Measurements from ENCODE around the gene L3MBTL4. TPM values are rescaled to one million over a fixed set of nuclear protein-coding genes. Genes with fewer than 3 reads are reported as not detected.

L3MBTL4 gene
- total and polyA plus RNA-seq, 2 experiments from 2014 or later: 4.1 to 14.1 TPM

- H3K4me2 ChIP-seq: no peak overlapping the region
- no peaks in the 10 kb centered on the region for H3K9me2 ChIP-seq (replicated peaks; ENCODE audit: insufficient read depth)
- TF ChIP-seq, protein P1, sequence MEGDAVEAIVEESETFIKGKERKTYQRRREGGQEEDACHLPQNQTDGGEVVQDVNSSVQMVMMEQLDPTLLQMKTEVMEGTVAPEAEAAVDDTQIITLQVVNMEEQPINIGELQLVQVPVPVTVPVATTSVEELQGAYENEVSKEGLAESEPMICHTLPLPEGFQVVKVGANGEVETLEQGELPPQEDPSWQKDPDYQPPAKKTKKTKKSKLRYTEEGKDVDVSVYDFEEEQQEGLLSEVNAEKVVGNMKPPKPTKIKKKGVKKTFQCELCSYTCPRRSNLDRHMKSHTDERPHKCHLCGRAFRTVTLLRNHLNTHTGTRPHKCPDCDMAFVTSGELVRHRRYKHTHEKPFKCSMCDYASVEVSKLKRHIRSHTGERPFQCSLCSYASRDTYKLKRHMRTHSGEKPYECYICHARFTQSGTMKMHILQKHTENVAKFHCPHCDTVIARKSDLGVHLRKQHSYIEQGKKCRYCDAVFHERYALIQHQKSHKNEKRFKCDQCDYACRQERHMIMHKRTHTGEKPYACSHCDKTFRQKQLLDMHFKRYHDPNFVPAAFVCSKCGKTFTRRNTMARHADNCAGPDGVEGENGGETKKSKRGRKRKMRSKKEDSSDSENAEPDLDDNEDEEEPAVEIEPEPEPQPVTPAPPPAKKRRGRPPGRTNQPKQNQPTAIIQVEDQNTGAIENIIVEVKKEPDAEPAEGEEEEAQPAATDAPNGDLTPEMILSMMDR (IDR thresholded peaks at IDR 0.05; ENCODE audit: poor library complexity): no peak
- TF ChIP-seq EZH2phosphoT487 (IDR thresholded peaks at IDR 0.05; ENCODE audit: low read depth, severe bottlenecking, unreplicated experiment) (no peak), EZH2 (IDR thresholded peaks at IDR 0.05; ENCODE audit: borderline replicate concordance) (no peak)
- no peaks in the 10 kb centered on the region for H3K36me3 ChIP-seq (replicated peaks; ENCODE audit: insufficient read depth, low read depth)
- no peak for DNase-seq (ENCODE audit: low spot score)
- 88% methylated on average over 7 of the region's 7 CpGs for WGBS (ENCODE audit: low lambda C conversion rate, missing lambda C conversion rate)
- no peaks in the 10 kb centered on the region for H3K4me1 ChIP-seq (ENCODE audit: insufficient read depth)
- no peak overlapping the region for H2AFZ ChIP-seq
- H4K20me1 ChIP-seq (ENCODE audit: insufficient read depth, poor library complexity, severe bottlenecking): no peaks in the 10 kb centered on the region
- H3K9me3 ChIP-seq (ENCODE audit: low read depth): no peaks in the 10 kb centered on the region
- H3K27ac ChIP-seq: no peak overlapping the region
- H3K27me3 ChIP-seq: no peaks in the 10 kb centered on the region
- H3K4me3 ChIP-seq: no peak overlapping the region
- no peaks in the 10 kb centered on the region for H3K79me2 ChIP-seq
These were observed 391.2 kb downstream of the L3MBTL4 start for GRCh38 chr18:6023551-6023950.

- no peak overlapping the region for H2AFZ ChIP-seq
- H3K79me2 ChIP-seq: no peaks in the 10 kb centered on the region
- no peak for TF ChIP-seq EZH2phosphoT487 (IDR thresholded peaks at IDR 0.05; ENCODE audit: low read depth, severe bottlenecking, unreplicated experiment)
- TF ChIP-seq, protein P1 (IDR thresholded peaks at IDR 0.05; ENCODE audit: poor library complexity): no peak
- no peak for TF ChIP-seq EZH2 (IDR thresholded peaks at IDR 0.05; ENCODE audit: borderline replicate concordance)
- no peaks in the 10 kb centered on the region for H3K36me3 ChIP-seq (replicated peaks; ENCODE audit: insufficient read depth, low read depth)
- H3K27ac ChIP-seq: no peak overlapping the region
- H3K4me1 ChIP-seq (ENCODE audit: insufficient read depth): no peaks in the 10 kb centered on the region
- no peaks in the 10 kb centered on the region for H3K9me2 ChIP-seq (replicated peaks; ENCODE audit: insufficient read depth)
- WGBS (ENCODE audit: low lambda C conversion rate, missing lambda C conversion rate): 56% methylated on average over 5 of the region's 5 CpGs
- H3K9me3 ChIP-seq (ENCODE audit: low read depth): no peaks in the 10 kb centered on the region
- no peak overlapping the region for H3K4me2 ChIP-seq
- no peaks in the 10 kb centered on the region for H3K27me3 ChIP-seq
- no peak overlapping the region for H3K4me3 ChIP-seq
- H4K20me1 ChIP-seq (ENCODE audit: insufficient read depth, poor library complexity, severe bottlenecking): no peaks in the 10 kb centered on the region
- no peak for DNase-seq (ENCODE audit: low spot score)
These were observed 391.9 kb downstream of the L3MBTL4 start for GRCh38 chr18:6022845-6023244.

- 52% methylated on average over 2 of the region's 2 CpGs for WGBS (ENCODE audit: low lambda C conversion rate, missing lambda C conversion rate)
- TF ChIP-seq EZH2 (IDR thresholded peaks at IDR 0.05; ENCODE audit: borderline replicate concordance) (no peak), EZH2phosphoT487 (IDR thresholded peaks at IDR 0.05; ENCODE audit: low read depth, severe bottlenecking, unreplicated experiment) (no peak)
- TF ChIP-seq, protein P1 (IDR thresholded peaks at IDR 0.05; ENCODE audit: poor library complexity): no peak
- no peak for DNase-seq (ENCODE audit: low spot score)
- Histone ChIP-seq H3K27ac (no peak overlapping the region), H3K4me2 (no peak overlapping the region), H3K27me3 (no peaks in the 10 kb centered on the region), H4K20me1 (ENCODE audit: insufficient read depth, poor library complexity, severe bottlenecking) (no peaks in the 10 kb centered on the region), H3K4me3 (no peak overlapping the region), H3K79me2 (no peaks in the 10 kb centered on the region), H3K4me1 (ENCODE audit: insufficient read depth) (no peaks in the 10 kb centered on the region), H2AFZ (no peak overlapping the region), H3K9me3 (ENCODE audit: low read depth) (no peaks in the 10 kb centered on the region), H3K9me2 (replicated peaks; ENCODE audit: insufficient read depth) (no peaks in the 10 kb centered on the region), H3K36me3 (replicated peaks; ENCODE audit: insufficient read depth, low read depth) (no peaks in the 10 kb centered on the region)
These were observed 392.7 kb downstream of the L3MBTL4 start for GRCh38 chr18:6022074-6022444.

Measured in hepatocyte (in vitro differentiated cells).